ENCODE measurements around the gene CMKLR1.

CMKLR1 gene

DNA sequence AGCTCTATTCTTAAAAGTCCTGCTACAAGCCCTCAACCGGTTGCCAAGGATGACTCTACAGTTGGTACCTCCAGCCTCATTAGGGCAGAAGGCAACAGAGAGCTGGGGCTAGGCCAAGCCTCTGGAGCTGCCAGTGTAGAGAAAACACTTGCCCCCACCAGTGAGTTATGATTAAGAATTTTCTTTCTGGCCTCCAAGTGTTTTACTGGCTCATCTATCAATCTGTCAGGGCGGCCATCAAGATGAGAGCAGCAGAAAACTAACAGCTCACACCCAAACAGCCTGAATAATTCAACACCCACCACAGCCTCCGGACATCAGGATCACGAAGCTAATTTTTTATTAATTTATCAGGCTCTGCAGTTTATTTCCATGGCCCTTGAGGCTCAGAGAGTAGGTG, 40.7 kb upstream of the CMKLR1 start:
- no peak for TF ChIP-seq CTCF (IDR thresholded peaks at IDR 0.05; ENCODE audit: control insufficient read depth, insufficient read depth, low read depth, low read length, missing control alignments)
- DNase-seq (ENCODE audit: low read depth): no peak
- no peak overlapping the region for H3K4me3 ChIP-seq (ENCODE audit: control insufficient read depth, low read depth, low read length)

DNA sequence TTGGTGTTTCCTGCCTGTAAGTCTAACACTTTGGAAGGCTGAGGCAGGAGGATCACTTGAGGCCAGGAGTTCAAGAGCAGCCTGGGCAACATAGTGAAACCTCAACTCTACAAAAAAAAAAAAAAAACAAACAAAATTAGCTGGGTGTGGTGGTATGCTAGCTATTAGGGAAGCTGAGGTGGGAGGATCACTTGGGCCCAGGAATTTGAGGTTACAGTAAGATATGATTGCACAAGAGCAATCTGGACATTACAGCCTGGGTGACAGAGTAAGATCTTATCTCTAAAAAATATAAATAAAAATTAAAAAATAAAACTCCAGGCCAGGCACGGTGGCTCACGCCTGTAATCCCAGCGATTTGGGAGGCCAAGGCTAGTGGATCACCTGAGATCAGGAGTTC, 39.8 kb upstream of the CMKLR1 start:
- DNase-seq (ENCODE audit: low read depth): no peak
- TF ChIP-seq CTCF (IDR thresholded peaks at IDR 0.05; ENCODE audit: control insufficient read depth, insufficient read depth, low read depth, low read length, missing control alignments): no peak
- no peak overlapping the region for H3K4me3 ChIP-seq (ENCODE audit: control insufficient read depth, low read depth, low read length)

GRCh38 chr12:108377260-108377659, 38.1 kb upstream of the CMKLR1 start:
- no peak for TF ChIP-seq CTCF (IDR thresholded peaks at IDR 0.05; ENCODE audit: control insufficient read depth, insufficient read depth, low read depth, low read length, missing control alignments)
- DNase-seq (ENCODE audit: low read depth): no peak

GRCh38 chr12:108375986-108376663, 37.0 kb upstream of the CMKLR1 start:
- H3K4me3 ChIP-seq (ENCODE audit: control insufficient read depth, low read depth, low read length): no peak overlapping the region
- TF ChIP-seq CTCF (IDR thresholded peaks at IDR 0.05; ENCODE audit: control insufficient read depth, insufficient read depth, low read depth, low read length, missing control alignments): no peak
- peak; percentile 25 for DNase-seq (ENCODE audit: low read depth)

More at GRCh38 chr12:108377260-108377659, 38.1 kb upstream of the CMKLR1 start:
- H3K4me3 ChIP-seq (ENCODE audit: control insufficient read depth, low read depth, low read length): no peak overlapping the region

GRCh38 chr12:108374596-108375320, 35.6 kb upstream of the CMKLR1 start:
- TF ChIP-seq CTCF (IDR thresholded peaks at IDR 0.05; ENCODE audit: control insufficient read depth, insufficient read depth, low read depth, low read length, missing control alignments): no peak
- H3K4me3 ChIP-seq (ENCODE audit: control insufficient read depth, low read depth, low read length): no peak overlapping the region
- DNase-seq (ENCODE audit: low read depth): no peak

- peak; percentile 38 for TF ChIP-seq CTCF (IDR thresholded peaks at IDR 0.05; ENCODE audit: control insufficient read depth, insufficient read depth, low read depth, low read length, missing control alignments)
- H3K4me3 ChIP-seq (ENCODE audit: control insufficient read depth, low read depth, low read length): no peak overlapping the region
- no peak for DNase-seq (ENCODE audit: low read depth)
Observed at GRCh38 chr12:108373111-108373510, 34.0 kb upstream of the CMKLR1 start.
